Right cardiac atrium (tissue), 5 donors: ENCODE measurements around the gene SLIT3. TPM values are rescaled to one million over a fixed set of nuclear protein-coding genes. Genes with fewer than 3 reads are reported as not detected.

Experiments
- ATAC-seq, 2 donors: fragments of 200-7000 bp; cut with Tn5 transposase; one replicate each; pipeline versions ENCODE4 v1.8.0 to v1.9.1; 2020; ENCODE audit warnings: moderate library complexity in 2 of 2, mild to moderate bottlenecking in 1 of 2
- DNase-seq, 3 donors: peaks; one replicate each; pipeline ENCODE4 v3.0.0-alpha.2; 2020
- H3K27ac ChIP-seq: one replicate; pipeline ENCODE4 v1.5.1; 2013; ENCODE audit warnings: mild to moderate bottlenecking, low read length, control low read depth, moderate library complexity
- H3K27me3 ChIP-seq: one replicate; pipeline ENCODE4 v1.6.1; 2013; ENCODE audit not compliant: control insufficient read depth, insufficient read depth
- H3K4me1 ChIP-seq: one replicate; pipeline ENCODE4 v1.6.1; 2013; ENCODE audit warnings: low read length; ENCODE audit not compliant: control insufficient read depth, insufficient read depth
- H3K4me3 ChIP-seq: one replicate; pipeline ENCODE4 v1.5.1; 2013; ENCODE audit warnings: low read length, control low read depth
- H3K9me3 ChIP-seq: one replicate; pipeline ENCODE4 v1.6.1; 2013; ENCODE audit warnings: low read length; ENCODE audit not compliant: control insufficient read depth
- WGBS: extraction: QIAGEN DNeasy Blood & Tissue Kit; methylation state at CpG from one replicate; pipeline ENCODE4 v1.1.7; 2013; 5-methylcytosine and 5-hydroxymethylcytosine counted together
- intact Hi-C, 4 donors: fragments of 100-400 bp; cut with DNase I; formaldehyde crosslinking; loops; one replicate each; pipeline versions ENCODE4 v1.11.0 to v1.14.0; 2022 to 2023
- polyA plus RNA-seq: library from polyadenylated mRNA; stranded (reverse); fragments of 200-250 nt; gene quantifications from one replicate; pipeline ENCODE4 v1.2.3, GENCODE V29; 2013
- total RNA-seq, 4 donors: library from RNA; stranded (reverse); fragmentation: NEBNext Ultra II Directional; extraction: Animal tissue kit (Norgen Biotek cat#: 25700); gene quantifications; one replicate each; pipeline ENCODE4 v1.2.1, GENCODE V29; 2021
- donor health status: healthy with polysubstance abuse.
- donor health status: DM: no; HTN: yes; CAD: no.
- donor health status: DM: no; HTN: no; CAD: no.
- donor health status: DM: no; HTN: yes; CAD: no; lungs with severe emphysema.
- donor health status: DM: yes; HTN: yes; CAD: no.

Gene SLIT3
- total and polyA plus RNA-seq, 5 donors: 32.9 to 188 (median 109) TPM

- intact Hi-C loops: no loop called here
Measured at GRCh38 chr5:168816661-168817060, 484.3 kb downstream of the SLIT3 start.

DNA sequence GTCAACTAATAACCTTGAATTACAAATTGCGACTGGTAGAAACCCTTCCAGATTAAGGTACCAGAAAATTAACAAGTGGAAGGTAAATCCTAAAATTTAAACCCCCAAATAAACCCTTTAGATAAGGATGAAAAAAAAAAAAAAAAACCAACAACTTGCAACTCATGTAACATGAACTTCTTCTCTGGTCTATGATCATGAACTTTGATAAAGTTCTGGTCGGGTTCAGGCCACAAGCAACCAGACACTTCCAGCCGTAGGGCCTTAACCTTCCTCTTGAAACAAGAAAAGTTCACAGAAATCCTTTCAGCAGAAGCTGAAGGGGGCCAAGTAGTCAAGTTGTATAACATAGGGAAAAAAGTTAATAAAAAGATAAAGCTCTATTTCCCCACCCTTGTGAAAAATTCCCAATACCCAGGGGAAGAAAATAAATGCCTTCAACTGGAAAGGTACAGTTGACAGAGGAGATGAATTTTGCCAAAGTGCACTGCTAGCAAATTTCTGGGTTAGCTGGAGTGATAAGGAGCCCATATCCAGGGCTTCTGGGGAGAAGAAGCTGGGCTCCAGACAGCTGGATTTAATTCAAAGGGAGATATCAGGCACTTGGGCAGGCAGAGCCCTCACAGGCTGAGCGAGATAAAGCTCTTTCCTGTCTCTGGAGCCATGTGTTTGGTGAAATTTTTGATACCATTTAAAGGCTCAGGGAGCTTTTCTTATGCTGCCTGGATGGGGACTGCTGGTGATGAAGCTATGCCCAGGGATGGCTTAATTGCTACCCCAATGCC, 487.6 kb downstream of the SLIT3 start:
- Histone ChIP-seq H3K27me3 (no peaks in the 10 kb centered on the region), H3K4me3 (no peak overlapping the region), H3K4me1 (peaks cover 6% of the 10 kb centered on the region), H3K27ac (no peak overlapping the region), H3K9me3 (no peaks in the 10 kb centered on the region)
- WGBS: 35% methylated on average over 4 of the region's 4 CpGs
- ATAC-seq (peak; percentile 79 to 84), DNase-seq (no peak)
- intact Hi-C loops: no loop called here

More at GRCh38 chr5:168816661-168817060, 484.3 kb downstream of the SLIT3 start:
- Histone ChIP-seq H3K27ac (no peak overlapping the region), H3K4me1 (peaks cover 5% of the 10 kb centered on the region), H3K4me3 (no peak overlapping the region), H3K9me3 (no peaks in the 10 kb centered on the region), H3K27me3 (no peaks in the 10 kb centered on the region)
- ATAC-seq (no peak), DNase-seq (no peak)
- 80% methylated on average over 4 of the region's 4 CpGs for WGBS

DNA sequence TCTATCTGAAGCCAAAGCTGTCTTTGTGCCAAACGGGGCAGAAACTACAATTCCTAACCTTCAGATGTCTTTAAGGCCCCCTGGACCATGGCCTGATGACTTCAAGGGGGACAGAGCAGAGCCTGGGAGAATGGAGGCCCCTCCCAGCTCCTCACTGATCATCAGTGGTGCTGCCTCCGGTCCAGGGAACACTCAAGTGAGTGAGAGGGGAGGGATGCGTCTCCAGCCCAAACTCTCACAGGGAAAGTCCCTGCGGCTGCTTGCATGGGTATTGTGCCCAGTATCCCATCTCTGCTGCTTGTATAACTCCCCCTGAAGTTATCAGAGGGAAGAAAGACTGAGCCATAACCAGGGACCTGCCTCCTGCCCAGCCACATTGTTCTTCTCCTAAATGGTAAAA, 490.3 kb downstream of the SLIT3 start:
- 48% methylated on average over 4 of the region's 4 CpGs for WGBS
- no peak overlapping the region for H3K4me3 ChIP-seq

GRCh38 chr5:168809218-168809617, 491.7 kb downstream of the SLIT3 start:
- no peak overlapping the region for H3K4me3 ChIP-seq
- H3K4me1 ChIP-seq: peaks cover 6% of the 10 kb centered on the region
- intact Hi-C loops: no loop called here
- H3K27me3 ChIP-seq: no peaks in the 10 kb centered on the region
- H3K27ac ChIP-seq: no peak overlapping the region
- ATAC-seq (no peak), DNase-seq (no peak)
- H3K9me3 ChIP-seq: no peaks in the 10 kb centered on the region
- WGBS: 58% methylated on average over 7 of the region's 7 CpGs

More for the DNA sequence above, 490.3 kb downstream of the SLIT3 start:
- intact Hi-C loops: no loop called here
- H3K9me3 ChIP-seq: no peaks in the 10 kb centered on the region
- no peaks in the 10 kb centered on the region for H3K27me3 ChIP-seq
- DNase-seq (no peak), ATAC-seq (peak in 1 of 2 donors; percentile 22)
- peaks cover 6% of the 10 kb centered on the region for H3K4me1 ChIP-seq
- no peak overlapping the region for H3K27ac ChIP-seq

GRCh38 chr5:168808051-168808616, 492.8 kb downstream of the SLIT3 start:
- no peak overlapping the region for H3K27ac ChIP-seq
- H3K9me3 ChIP-seq: no peaks in the 10 kb centered on the region
- intact Hi-C loops: no loop called here
- DNase-seq (no peak), ATAC-seq (no peak)
- 80% methylated on average over 3 of the region's 3 CpGs for WGBS
- peaks cover 4% of the 10 kb centered on the region for H3K4me1 ChIP-seq
- no peak overlapping the region for H3K4me3 ChIP-seq
- no peaks in the 10 kb centered on the region for H3K27me3 ChIP-seq

GRCh38 chr5:168807287-168807686, 493.7 kb downstream of the SLIT3 start:
- Histone ChIP-seq H3K27me3 (no peaks in the 10 kb centered on the region), H3K27ac (no peak overlapping the region), H3K4me1 (peaks cover 4% of the 10 kb centered on the region), H3K9me3 (no peaks in the 10 kb centered on the region), H3K4me3 (no peak overlapping the region)
- ATAC-seq: no peak
- intact Hi-C loops: no loop called here
- DNase-seq: no peak

DNA sequence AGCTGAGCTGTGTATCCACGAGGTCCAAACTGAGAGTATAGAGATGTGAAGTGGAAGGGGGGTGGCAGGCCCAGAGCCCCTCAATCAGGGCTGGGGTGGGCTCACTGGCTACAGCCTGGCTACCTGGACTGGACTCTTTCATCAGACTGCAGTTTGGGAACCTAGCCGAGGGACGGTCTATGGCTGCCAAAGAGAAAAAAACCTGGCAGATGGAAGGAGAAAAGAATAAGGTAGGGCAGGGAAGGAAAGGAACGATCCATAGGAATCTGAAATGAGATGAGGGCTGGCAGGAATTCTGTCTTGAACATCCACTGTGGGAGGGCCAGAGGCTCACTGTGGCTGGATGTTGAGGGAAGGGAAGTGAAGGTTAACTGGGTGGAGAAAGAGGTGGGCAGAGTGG, 497.4 kb downstream of the SLIT3 start:
- 65% methylated on average over 4 of the region's 4 CpGs for WGBS
- DNase-seq (no peak), ATAC-seq (no peak)
- Histone ChIP-seq H3K4me1 (peaks cover 2% of the 10 kb centered on the region), H3K9me3 (no peaks in the 10 kb centered on the region), H3K27me3 (no peaks in the 10 kb centered on the region), H3K27ac (no peak overlapping the region), H3K4me3 (no peak overlapping the region)
- intact Hi-C loops: no loop called here

GRCh38 chr5:168802337-168802736, 498.6 kb downstream of the SLIT3 start:
- Histone ChIP-seq H3K27me3 (no peaks in the 10 kb centered on the region), H3K4me3 (no peak overlapping the region), H3K4me1 (peaks cover 2% of the 10 kb centered on the region), H3K27ac (no peak overlapping the region), H3K9me3 (no peaks in the 10 kb centered on the region)
- intact Hi-C loops: no loop called here
- WGBS: 88% methylated on average over 6 of the region's 6 CpGs
- DNase-seq (no peak), ATAC-seq (no peak)

GRCh38 chr5:168801567-168801966, 499.4 kb downstream of the SLIT3 start:
- 73% methylated on average over 7 of the region's 7 CpGs for WGBS
- H3K4me3 ChIP-seq: no peak overlapping the region
- no peaks in the 10 kb centered on the region for H3K27me3 ChIP-seq

GRCh38 chr5:168800701-168801100, 500.2 kb downstream of the SLIT3 start:
- Histone ChIP-seq H3K9me3 (no peaks in the 10 kb centered on the region), H3K27me3 (no peaks in the 10 kb centered on the region), H3K4me1 (peaks cover 2% of the 10 kb centered on the region), H3K4me3 (no peak overlapping the region), H3K27ac (no peak overlapping the region)
- whole genome bisulfite sequencing: 85% methylated on average over 3 of the region's 3 CpGs
- intact Hi-C loops: no loop called here
- no peak for DNase-seq
- ATAC-seq: no peak

More at GRCh38 chr5:168801567-168801966, 499.4 kb downstream of the SLIT3 start:
- ATAC-seq (no peak), DNase-seq (no peak)
- no peak overlapping the region for H3K27ac ChIP-seq
- H3K4me1 ChIP-seq: peaks cover 2% of the 10 kb centered on the region
- intact Hi-C loops: no loop called here
- no peaks in the 10 kb centered on the region for H3K9me3 ChIP-seq

DNA sequence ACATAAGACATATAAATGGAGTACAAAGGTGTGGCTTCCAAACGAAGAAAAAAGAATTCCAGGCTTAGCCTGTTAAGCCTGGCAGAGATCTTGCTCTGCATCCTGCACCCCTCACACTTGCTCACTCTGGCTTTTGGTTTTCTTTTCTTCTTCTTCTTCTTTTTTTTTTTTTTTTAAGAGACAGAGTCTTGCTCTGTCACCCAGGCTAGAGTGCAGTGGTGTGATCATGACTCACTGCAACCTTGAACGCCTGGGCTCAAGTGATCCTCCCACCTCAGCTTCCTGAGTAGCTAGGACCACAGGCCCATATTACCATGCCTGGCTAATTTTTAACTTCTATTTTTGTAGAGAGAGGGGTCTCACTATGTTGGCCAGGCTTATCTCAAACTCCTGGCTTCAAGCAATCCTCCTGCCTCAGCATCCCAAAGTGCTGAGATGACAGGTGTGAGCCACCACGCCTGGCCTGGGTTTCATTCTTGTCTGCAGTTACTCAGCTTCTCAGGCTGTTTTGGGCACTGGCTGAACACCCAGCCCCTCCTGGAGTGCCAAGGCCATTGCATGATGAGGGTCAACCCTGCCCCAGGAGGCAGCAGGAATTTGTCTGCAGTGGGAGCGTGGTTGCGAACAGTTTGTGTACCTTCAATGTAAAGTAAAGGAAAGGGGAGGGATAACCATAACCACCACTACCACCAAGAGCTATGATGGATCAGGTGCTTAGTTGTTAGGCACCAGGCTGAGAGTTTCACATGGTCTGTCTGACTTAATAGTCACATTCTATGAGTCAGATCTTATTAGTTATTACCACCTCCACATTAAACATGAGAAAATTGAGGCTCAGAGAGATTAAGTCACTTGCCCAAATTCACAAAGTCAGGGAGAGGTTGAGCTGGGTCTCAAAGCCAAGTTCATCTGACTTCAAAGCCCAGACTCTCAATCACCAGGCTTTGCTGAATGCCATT, 502.6 kb downstream of the SLIT3 start:
- Histone ChIP-seq H3K4me1 (peaks cover 2% of the 10 kb centered on the region), H3K9me3 (no peaks in the 10 kb centered on the region), H3K27ac (no peak overlapping the region), H3K4me3 (no peak overlapping the region), H3K27me3 (no peaks in the 10 kb centered on the region)
- no peak for ATAC-seq
- WGBS: 81% methylated on average over 5 of the region's 5 CpGs
- DNase-seq: no peak
- intact Hi-C loops: no loop called here
